Liver (tissue), 9 donors: ENCODE data around the gene NECTIN4. TPM values are rescaled to one million over a fixed set of nuclear protein-coding genes. Genes with fewer than 3 reads are reported as not detected.

ENCODE experiments used
- DNase-seq: peaks from one replicate; pipeline ENCODE4 v3.0.0-alpha.2; 2017; ENCODE audit warnings: low spot score
- H3K27ac ChIP-seq, 2 donors: one replicate each; pipeline ENCODE4 v1.7.0; 2013; ENCODE audit warnings: inconsistent platforms in 2 of 2, low read length in 2 of 2, control low read depth in 1 of 2, low read depth in 1 of 2, mild to moderate bottlenecking in 1 of 2
- H3K27me3 ChIP-seq, 4 donors: one replicate each; pipeline versions ENCODE4 v1.6.1 to v1.7.0; 2013; ENCODE audit warnings: low read length in 3 of 4, inconsistent platforms in 1 of 4, mild to moderate bottlenecking in 1 of 4, moderate library complexity in 1 of 4; ENCODE audit not compliant: control insufficient read depth in 4 of 4, insufficient read depth in 4 of 4
- H3K36me3 ChIP-seq, 4 donors: one replicate each; pipeline versions ENCODE4 v1.6.1 to v1.7.0; 2013; ENCODE audit warnings: low read length in 3 of 4, mild to moderate bottlenecking in 3 of 4, low read depth in 1 of 4, moderate library complexity in 1 of 4; ENCODE audit not compliant: control insufficient read depth in 4 of 4, insufficient read depth in 3 of 4
- H3K4me1 ChIP-seq, 4 donors: one replicate each; pipeline versions ENCODE4 v1.6.1 to v1.7.0; 2013; ENCODE audit warnings: low read length in 3 of 4, mild to moderate bottlenecking in 3 of 4, moderate library complexity in 1 of 4; ENCODE audit not compliant: control insufficient read depth in 4 of 4, insufficient read depth in 4 of 4
- H3K4me3 ChIP-seq, 3 donors: one replicate each; pipeline versions ENCODE4 v1.6.1 to v1.7.0; 2013; ENCODE audit warnings: low read length in 3 of 3, control low read depth in 1 of 3, low read depth in 1 of 3, mild to moderate bottlenecking in 1 of 3
- H3K9ac ChIP-seq, 2 donors: one replicate each; pipeline ENCODE4 v1.7.0; 2013; ENCODE audit warnings: low read length in 2 of 2, mild to moderate bottlenecking in 2 of 2, moderate library complexity in 2 of 2, control low read depth in 1 of 2, low read depth in 1 of 2
- H3K9me3 ChIP-seq, 4 donors: one replicate each; pipeline versions ENCODE4 v1.6.1 to v1.7.0; 2013; ENCODE audit warnings: low read length in 3 of 4; ENCODE audit not compliant: control insufficient read depth in 4 of 4
- FOXA1 ChIP-seq: IDR thresholded peaks from 2 replicates; pipeline ENCODE4 v1.6.1; 2016; ENCODE audit warnings: antibody characterized with exemption
- FOXA2 ChIP-seq: IDR thresholded peaks from 2 replicates; pipeline ENCODE4 v1.6.1; 2016; ENCODE audit warnings: antibody characterized with exemption
- GABPA ChIP-seq, 2 donors: IDR thresholded peaks in 1 of 2; conservative IDR thresholded peaks in 1 of 2; 2 replicates each; pipeline ENCODE4 v1.6.1; 2016; ENCODE audit warnings: antibody characterized with exemption in 2 of 2, mild to moderate bottlenecking in 1 of 2, moderate library complexity in 1 of 2
- HNF4A ChIP-seq, 2 donors: conservative IDR thresholded peaks; 2 replicates each; pipeline ENCODE4 v1.6.1; 2016; ENCODE audit warnings: antibody characterized with exemption in 2 of 2, mild to moderate bottlenecking in 2 of 2
- HNF4G ChIP-seq: IDR thresholded peaks from 2 replicates; pipeline ENCODE4 v1.6.1; 2016; ENCODE audit warnings: antibody characterized with exemption
- NR2F2 ChIP-seq: IDR thresholded peaks from 2 replicates; pipeline ENCODE4 v1.6.1; 2016; ENCODE audit warnings: antibody characterized with exemption
- SP1 ChIP-seq: IDR thresholded peaks from 2 replicates; pipeline ENCODE4 v1.6.1; 2018; ENCODE audit warnings: antibody characterized with exemption, mild to moderate bottlenecking
- TAF1 ChIP-seq: conservative IDR thresholded peaks from 2 replicates; pipeline ENCODE4 v1.6.1; 2016; ENCODE audit warnings: antibody characterized with exemption, mild to moderate bottlenecking
- YY1 ChIP-seq: IDR thresholded peaks from 2 replicates; pipeline ENCODE4 v1.6.1; 2016; ENCODE audit warnings: antibody characterized with exemption, mild to moderate bottlenecking
- WGBS: extraction: QIAGEN DNeasy Blood & Tissue Kit; methylation state at CpG from one replicate; pipeline ENCODE4 v1.1.7; 2013; 5-methylcytosine and 5-hydroxymethylcytosine counted together
- polyA plus RNA-seq, 2 donors: library from polyadenylated mRNA; stranded (reverse) in 1 of 2; unstranded in 1 of 2; fragments of 200-250 nt in 1 of 2; fragments of >200 nt in 1 of 2; fragmentation: Nextera tagmentation in 1 of 2; extraction: Ambion mirVana in 1 of 2; gene quantifications; one replicate each; pipeline versions ENCODE4 v1.2.1 to v1.2.3, GENCODE V29; 2013 to 2015
- total RNA-seq, 2 donors: library from RNA; depleted of rRNA; stranded (reverse); fragments of >200 nt; gene quantifications; one replicate each; pipeline ENCODE4 v1.2.3, GENCODE V29; 2014
- TF ChIP-seq, protein P1 (sequence below): IDR thresholded peaks from 2 replicates; pipeline ENCODE4 v1.6.1; 2016; ENCODE audit warnings: antibody characterized with exemption, mild to moderate bottlenecking
- TF ChIP-seq, protein P2 (sequence below): IDR thresholded peaks from 2 replicates; pipeline ENCODE4 v1.6.1; 2016; ENCODE audit warnings: antibody characterized with exemption
- TF ChIP-seq, protein P3 (sequence below): IDR thresholded peaks from 2 replicates; pipeline ENCODE4 v1.6.1; 2016; ENCODE audit warnings: antibody characterized with exemption
- donor health status: healthy.
- donor health status: healthy.
- donor health status: healthy.
- donor health status: healthy.
- donor health status: healthy.

NECTIN4 gene
- total and polyA plus RNA-seq, 4 donors: 0.01 TPM; not detected in 3

DNA sequence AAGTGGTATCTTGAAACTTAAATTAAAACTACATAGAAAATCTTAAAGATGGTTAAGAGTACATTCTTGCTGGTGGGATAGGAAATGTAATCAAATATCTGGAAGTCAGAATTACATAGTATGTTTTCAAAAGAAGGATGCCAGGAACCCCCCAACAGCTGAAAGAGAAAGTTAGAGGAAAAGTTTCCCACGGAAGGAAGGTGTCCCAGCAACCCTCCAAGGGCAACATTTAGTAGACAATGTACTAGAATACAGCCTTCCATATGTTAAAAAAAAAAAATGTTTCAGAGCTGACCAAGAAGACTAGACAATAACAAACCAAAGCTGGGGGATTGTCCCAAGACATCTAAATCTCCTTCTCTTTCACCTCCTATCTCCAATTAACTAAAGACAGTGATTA lies 40.9 kb upstream of the NECTIN4 start (continued):
- TF ChIP-seq, protein P1, sequence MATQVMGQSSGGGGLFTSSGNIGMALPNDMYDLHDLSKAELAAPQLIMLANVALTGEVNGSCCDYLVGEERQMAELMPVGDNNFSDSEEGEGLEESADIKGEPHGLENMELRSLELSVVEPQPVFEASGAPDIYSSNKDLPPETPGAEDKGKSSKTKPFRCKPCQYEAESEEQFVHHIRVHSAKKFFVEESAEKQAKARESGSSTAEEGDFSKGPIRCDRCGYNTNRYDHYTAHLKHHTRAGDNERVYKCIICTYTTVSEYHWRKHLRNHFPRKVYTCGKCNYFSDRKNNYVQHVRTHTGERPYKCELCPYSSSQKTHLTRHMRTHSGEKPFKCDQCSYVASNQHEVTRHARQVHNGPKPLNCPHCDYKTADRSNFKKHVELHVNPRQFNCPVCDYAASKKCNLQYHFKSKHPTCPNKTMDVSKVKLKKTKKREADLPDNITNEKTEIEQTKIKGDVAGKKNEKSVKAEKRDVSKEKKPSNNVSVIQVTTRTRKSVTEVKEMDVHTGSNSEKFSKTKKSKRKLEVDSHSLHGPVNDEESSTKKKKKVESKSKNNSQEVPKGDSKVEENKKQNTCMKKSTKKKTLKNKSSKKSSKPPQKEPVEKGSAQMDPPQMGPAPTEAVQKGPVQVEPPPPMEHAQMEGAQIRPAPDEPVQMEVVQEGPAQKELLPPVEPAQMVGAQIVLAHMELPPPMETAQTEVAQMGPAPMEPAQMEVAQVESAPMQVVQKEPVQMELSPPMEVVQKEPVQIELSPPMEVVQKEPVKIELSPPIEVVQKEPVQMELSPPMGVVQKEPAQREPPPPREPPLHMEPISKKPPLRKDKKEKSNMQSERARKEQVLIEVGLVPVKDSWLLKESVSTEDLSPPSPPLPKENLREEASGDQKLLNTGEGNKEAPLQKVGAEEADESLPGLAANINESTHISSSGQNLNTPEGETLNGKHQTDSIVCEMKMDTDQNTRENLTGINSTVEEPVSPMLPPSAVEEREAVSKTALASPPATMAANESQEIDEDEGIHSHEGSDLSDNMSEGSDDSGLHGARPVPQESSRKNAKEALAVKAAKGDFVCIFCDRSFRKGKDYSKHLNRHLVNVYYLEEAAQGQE: no peak
- no peak for TF ChIP-seq FOXA2
- no peak for TF ChIP-seq HNF4G
- TF ChIP-seq, protein P2, sequence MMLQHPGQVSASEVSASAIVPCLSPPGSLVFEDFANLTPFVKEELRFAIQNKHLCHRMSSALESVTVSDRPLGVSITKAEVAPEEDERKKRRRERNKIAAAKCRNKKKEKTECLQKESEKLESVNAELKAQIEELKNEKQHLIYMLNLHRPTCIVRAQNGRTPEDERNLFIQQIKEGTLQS: no peak

DNA sequence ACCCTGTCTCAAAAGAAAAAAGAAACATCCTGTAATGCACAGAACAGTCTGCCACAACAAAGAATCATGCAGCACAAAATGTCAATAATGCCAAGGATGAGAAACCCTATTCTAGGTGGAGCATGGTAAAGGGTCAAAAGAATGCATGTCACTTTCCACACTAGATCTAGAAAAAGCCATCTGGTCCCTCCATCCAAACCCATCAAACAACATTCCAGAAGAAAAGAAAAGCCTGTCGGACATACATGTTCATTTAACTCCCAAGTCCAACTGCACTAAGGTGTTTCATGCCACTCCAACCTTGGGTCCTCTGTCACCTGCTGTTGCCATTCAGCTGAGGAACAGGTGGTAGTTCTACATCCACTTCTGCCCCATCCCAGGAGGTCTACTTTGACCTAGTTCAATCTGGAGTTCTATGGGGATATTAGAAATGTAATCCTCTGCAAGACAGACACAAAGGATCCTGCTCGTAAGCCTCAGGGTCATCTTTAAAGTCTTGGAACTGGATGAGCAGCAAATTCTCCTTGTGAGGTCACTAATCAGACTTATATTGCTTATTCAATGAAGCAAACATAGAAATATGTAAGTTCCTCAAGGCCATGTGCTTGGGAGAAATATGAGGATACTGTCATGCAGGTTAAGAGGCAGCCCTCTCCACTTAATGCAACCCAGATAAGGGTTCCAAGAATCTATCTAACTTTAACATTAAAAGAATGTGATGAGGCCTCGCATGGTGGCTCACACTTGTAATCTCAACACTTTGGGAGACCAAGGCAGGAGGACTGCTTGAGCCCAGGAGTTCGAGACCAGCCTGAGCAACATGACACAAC lies 39.4 kb upstream of the NECTIN4 start:
- Histone ChIP-seq H3K4me1 (peaks cover 0 to 21% (median 13%) of the 10 kb centered on the region in 4 donors), H3K4me3 (no peak overlapping the region)

More for the DNA sequence above, 39.4 kb upstream of the NECTIN4 start:
- WGBS: 97% methylated on average over 4 of the region's 4 CpGs
- no peaks in the 10 kb centered on the region for H3K9me3 ChIP-seq
- H3K9ac ChIP-seq: no peak overlapping the region
- H3K36me3 ChIP-seq: peaks cover 4 to 32% (median 21%) of the 10 kb centered on the region in 4 donors
- no peak for TF ChIP-seq FOXA1
- TF ChIP-seq FOXA2: no peak
- TF ChIP-seq SP1: no peak
- TF ChIP-seq, protein P1: no peak
- TF ChIP-seq YY1: no peak
- TF ChIP-seq NR2F2: no peak
- TF ChIP-seq, protein P3, sequence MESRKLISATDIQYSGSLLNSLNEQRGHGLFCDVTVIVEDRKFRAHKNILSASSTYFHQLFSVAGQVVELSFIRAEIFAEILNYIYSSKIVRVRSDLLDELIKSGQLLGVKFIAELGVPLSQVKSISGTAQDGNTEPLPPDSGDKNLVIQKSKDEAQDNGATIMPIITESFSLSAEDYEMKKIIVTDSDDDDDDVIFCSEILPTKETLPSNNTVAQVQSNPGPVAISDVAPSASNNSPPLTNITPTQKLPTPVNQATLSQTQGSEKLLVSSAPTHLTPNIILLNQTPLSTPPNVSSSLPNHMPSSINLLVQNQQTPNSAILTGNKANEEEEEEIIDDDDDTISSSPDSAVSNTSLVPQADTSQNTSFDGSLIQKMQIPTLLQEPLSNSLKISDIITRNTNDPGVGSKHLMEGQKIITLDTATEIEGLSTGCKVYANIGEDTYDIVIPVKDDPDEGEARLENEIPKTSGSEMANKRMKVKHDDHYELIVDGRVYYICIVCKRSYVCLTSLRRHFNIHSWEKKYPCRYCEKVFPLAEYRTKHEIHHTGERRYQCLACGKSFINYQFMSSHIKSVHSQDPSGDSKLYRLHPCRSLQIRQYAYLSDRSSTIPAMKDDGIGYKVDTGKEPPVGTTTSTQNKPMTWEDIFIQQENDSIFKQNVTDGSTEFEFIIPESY: no peak
- no peak for TF ChIP-seq HNF4A (conservative IDR thresholded peaks at IDR 0.05)
- no peak for TF ChIP-seq TAF1
- no peak for TF ChIP-seq GABPA (IDR thresholded peaks at IDR 0.05 in 1 of 2, conservative IDR thresholded peaks at IDR 0.05 in 1 of 2)
- no peaks in the 10 kb centered on the region for H3K27me3 ChIP-seq
- no peak overlapping the region for H3K27ac ChIP-seq
- no peak for DNase-seq
